ENCODE results near the gene KCNF1. TPM values are rescaled to one million over a fixed set of nuclear protein-coding genes. Genes with fewer than 3 reads are reported as not detected.
A peak's percentile ranks its signal among the peaks of the same experiment; 100 is the strongest.

KCNF1 gene
- polyA plus RNA-seq, 3 donors: not detected

DNA sequence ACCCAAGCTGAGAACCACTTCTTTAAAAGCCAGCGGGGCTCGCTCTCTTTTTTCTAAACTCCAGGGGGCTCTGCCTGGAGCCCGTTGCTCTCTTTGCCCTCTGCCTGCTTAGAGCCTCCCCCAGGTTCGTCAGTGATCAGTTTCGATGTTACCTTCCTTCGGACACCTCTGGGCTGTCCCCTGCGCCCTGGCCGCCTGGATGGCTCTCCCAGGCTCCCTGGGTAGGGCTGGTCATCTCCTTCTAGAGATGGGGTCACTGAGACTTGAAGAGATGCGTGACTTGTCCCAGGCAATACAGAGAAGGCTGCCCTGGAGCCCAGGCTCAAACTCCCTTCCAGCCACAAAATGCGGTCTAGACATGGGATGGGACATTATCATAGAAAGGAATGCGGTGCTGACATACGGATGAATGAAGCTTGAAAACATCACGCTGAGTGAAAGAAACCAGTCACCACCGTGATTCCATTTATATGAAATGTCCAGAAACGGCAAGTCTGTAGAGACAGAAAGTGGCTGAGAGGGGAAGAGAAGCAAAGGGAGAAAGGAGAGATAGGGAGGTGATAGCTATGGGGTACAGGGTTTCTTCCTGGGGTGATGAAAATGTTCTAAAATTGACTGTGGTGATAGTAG lies 14.6 kb downstream of the KCNF1 start:
- Histone ChIP-seq H3K27me3 (ENCODE audit: control insufficient read depth in 2 of 2, insufficient read depth in 2 of 2, low read length in 2 of 2) (peaks cover 3 to 5% of the 10 kb centered on the region in 2 donors), H3K27ac (ENCODE audit: low read depth in 1 of 2, low read length in 2 of 2) (no peak overlapping the region), H3K9me3 (replicated peaks in 1 of 2; ENCODE audit: control insufficient read depth in 1 of 2, insufficient read depth in 1 of 2, low read length in 2 of 2) (no peaks in the 10 kb centered on the region), H3K79me2 (ENCODE audit: insufficient read depth, low read length) (no peaks in the 10 kb centered on the region), H3K9ac (ENCODE audit: insufficient read depth, low read length, poor library complexity, severe bottlenecking) (no peak overlapping the region), H3K4me2 (replicated peaks; ENCODE audit: extremely low read depth, low read length, poor library complexity, severe bottlenecking) (no peak overlapping the region), H4K20me1 (ENCODE audit: insufficient read depth, low read length) (no peaks in the 10 kb centered on the region), H3K4me1 (ENCODE audit: control insufficient read depth in 1 of 2, insufficient read depth in 2 of 2, low read length in 2 of 2) (no peaks in the 10 kb centered on the region), H3K36me3 (replicated peaks in 1 of 2; ENCODE audit: control insufficient read depth in 1 of 2, insufficient read depth in 2 of 2, low read length in 2 of 2) (no peaks in the 10 kb centered on the region), H3K4me3 (replicated peaks in 1 of 3; ENCODE audit: low read depth in 2 of 3, low read length in 3 of 3) (no peak overlapping the region), H2AFZ (ENCODE audit: insufficient read depth, low read depth, low read length, poor library complexity, severe bottlenecking) (no peak overlapping the region)
- Mint-ChIP-seq H3K4me3 (peak overlapping the region in 1 of 2 donors; percentile 35), H3K27me3 (ENCODE audit: low read depth in 3 of 3) (peaks cover 27 to 45% (median 37%) of the 10 kb centered on the region in 3 donors), H3K4me1 (no peaks in the 10 kb centered on the region), H3K27ac (no peak overlapping the region), H3K36me3 (no peaks in the 10 kb centered on the region), H3K9me3 (no peaks in the 10 kb centered on the region)
- DNase-seq: no peak
- intact Hi-C loops (cut with micrococcal nuclease): no loop called here
- TF ChIP-seq, protein P1, sequence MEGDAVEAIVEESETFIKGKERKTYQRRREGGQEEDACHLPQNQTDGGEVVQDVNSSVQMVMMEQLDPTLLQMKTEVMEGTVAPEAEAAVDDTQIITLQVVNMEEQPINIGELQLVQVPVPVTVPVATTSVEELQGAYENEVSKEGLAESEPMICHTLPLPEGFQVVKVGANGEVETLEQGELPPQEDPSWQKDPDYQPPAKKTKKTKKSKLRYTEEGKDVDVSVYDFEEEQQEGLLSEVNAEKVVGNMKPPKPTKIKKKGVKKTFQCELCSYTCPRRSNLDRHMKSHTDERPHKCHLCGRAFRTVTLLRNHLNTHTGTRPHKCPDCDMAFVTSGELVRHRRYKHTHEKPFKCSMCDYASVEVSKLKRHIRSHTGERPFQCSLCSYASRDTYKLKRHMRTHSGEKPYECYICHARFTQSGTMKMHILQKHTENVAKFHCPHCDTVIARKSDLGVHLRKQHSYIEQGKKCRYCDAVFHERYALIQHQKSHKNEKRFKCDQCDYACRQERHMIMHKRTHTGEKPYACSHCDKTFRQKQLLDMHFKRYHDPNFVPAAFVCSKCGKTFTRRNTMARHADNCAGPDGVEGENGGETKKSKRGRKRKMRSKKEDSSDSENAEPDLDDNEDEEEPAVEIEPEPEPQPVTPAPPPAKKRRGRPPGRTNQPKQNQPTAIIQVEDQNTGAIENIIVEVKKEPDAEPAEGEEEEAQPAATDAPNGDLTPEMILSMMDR (IDR thresholded peaks at IDR 0.05): no peak
- 81% methylated on average over 15 of the region's 15 CpGs for WGBS (ENCODE audit: insufficient coverage)

DNA sequence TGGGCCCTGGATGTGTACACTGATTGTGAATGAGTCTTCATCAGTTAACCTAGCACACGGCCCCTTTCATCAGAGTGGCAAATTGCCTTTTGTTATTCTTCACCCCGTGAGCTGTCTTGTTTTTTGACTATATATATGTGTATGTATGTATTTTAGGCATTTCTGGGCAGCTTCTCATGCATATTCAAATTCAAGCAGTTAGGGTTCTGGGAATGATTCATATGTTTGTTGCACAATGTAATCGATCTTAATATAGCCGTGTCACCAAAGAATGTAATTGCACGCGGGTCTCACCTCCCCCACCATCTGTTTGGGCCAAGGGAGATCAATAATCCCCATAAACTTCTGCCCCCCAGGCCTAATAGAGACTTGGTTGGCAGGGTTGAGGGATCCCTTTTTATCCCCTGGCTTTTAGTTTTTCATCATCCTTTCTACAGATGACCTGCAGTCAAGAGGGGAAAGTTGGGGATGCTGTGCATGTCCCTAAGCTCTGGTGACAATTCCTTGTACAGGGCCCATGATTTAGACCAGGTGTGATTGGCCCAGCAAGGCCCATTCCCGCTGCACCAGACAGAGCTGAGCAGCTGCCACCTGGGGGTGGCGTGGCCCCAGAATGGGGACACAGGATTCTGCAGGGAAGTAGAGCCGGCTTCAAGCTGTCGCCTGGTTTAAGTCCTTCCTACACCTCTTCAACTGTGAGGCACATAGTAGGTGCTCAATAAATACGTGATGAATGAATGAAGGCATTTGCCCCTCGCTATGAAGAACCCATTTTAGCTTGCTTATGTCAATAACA lies 19.2 kb downstream of the KCNF1 start:
- H3K4me3 ChIP-seq (replicated peaks in 1 of 3; ENCODE audit: low read depth in 2 of 3, low read length in 3 of 3): no peak overlapping the region
- H3K4me3 Mint-ChIP-seq: no peak overlapping the region
- DNase-seq: no peak
- peak overlapping the region in 1 of 7 donors; percentile 4 for H3K27ac Mint-ChIP-seq
- peaks cover 27 to 32% (median 28%) of the 10 kb centered on the region in 3 donors for H3K27me3 Mint-ChIP-seq (ENCODE audit: low read depth in 3 of 3)
- H3K27me3 ChIP-seq (ENCODE audit: control insufficient read depth in 2 of 2, insufficient read depth in 2 of 2, low read length in 2 of 2): peaks cover 0 to 3% of the 10 kb centered on the region in 2 donors
- H3K79me2 ChIP-seq (ENCODE audit: insufficient read depth, low read length): no peaks in the 10 kb centered on the region
- H4K20me1 ChIP-seq (ENCODE audit: insufficient read depth, low read length): no peaks in the 10 kb centered on the region
- TF ChIP-seq, protein P1 (IDR thresholded peaks at IDR 0.05): no peak
- no peaks in the 10 kb centered on the region for H3K36me3 Mint-ChIP-seq
- intact Hi-C loops (cut with micrococcal nuclease): no loop called here
- H3K9me3 Mint-ChIP-seq: peaks cover 0 to 2% (median 0%) of the 10 kb centered on the region in 7 donors
- WGBS (ENCODE audit: insufficient coverage): 90% methylated on average over 2 of the region's 12 CpGs
- H3K4me1 ChIP-seq (ENCODE audit: control insufficient read depth in 1 of 2, insufficient read depth in 2 of 2, low read length in 2 of 2): no peaks in the 10 kb centered on the region
- no peaks in the 10 kb centered on the region for H3K9me3 ChIP-seq (replicated peaks in 1 of 2; ENCODE audit: control insufficient read depth in 1 of 2, insufficient read depth in 1 of 2, low read length in 2 of 2)
- no peaks in the 10 kb centered on the region for H3K36me3 ChIP-seq (replicated peaks in 1 of 2; ENCODE audit: control insufficient read depth in 1 of 2, insufficient read depth in 2 of 2, low read length in 2 of 2)
- H2AFZ ChIP-seq (ENCODE audit: insufficient read depth, low read depth, low read length, poor library complexity, severe bottlenecking): no peak overlapping the region
- H3K27ac ChIP-seq (ENCODE audit: low read depth in 1 of 2, low read length in 2 of 2): no peak overlapping the region
- peaks cover 4% of the 10 kb centered on the region for H3K4me1 Mint-ChIP-seq
- H3K9ac ChIP-seq (ENCODE audit: insufficient read depth, low read length, poor library complexity, severe bottlenecking): no peak overlapping the region
- H3K4me2 ChIP-seq (replicated peaks; ENCODE audit: extremely low read depth, low read length, poor library complexity, severe bottlenecking): no peak overlapping the region

All from CD14-positive monocyte (primary cell).